ENCODE results near the gene GALM.
"Not testable (repeated sequence)": the region's sequence is repeated elsewhere in the genome, so short reads cannot be mapped to it uniquely, and the experiment has no call there.

Gene GALM

DNA sequence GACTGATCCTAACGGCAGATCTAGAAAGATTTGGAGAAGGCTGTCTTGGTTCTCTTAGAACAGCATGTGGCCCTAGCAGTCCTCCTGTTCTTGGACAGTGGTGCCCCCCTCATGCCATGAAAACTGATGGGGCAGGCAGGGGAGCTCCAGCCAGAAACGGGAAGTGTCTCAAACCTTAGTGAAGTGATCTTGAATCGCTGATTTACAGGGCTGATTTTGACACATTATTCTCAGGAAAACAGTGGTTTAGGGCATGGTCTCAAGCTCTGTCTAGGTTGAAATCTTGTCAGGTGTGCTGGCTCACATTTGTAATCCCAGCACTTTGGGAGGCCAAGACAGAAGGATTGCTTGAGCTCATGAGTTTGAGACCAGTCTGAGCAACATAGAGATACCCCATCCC is 47.4 kb downstream of the GALM start:
- H3K36me3 ChIP-seq (ENCODE audit: control insufficient read depth in 2 of 2, insufficient read depth in 1 of 2, low read length in 2 of 2), result peaks cover 0 to 8% of the 10 kb centered on the region in 2 experiments; a peak in 1 of 3 replicates
- H3K4me1 ChIP-seq (ENCODE audit: control insufficient read depth, insufficient read depth, low read length), result no peaks in the 10 kb centered on the region
- no peak overlapping the region for H3K4me3 ChIP-seq (ENCODE audit: low read depth, low read length)
- CTCF ChIA-PET, result interaction anchor here (0.6 to 1.0 kb wide), 3 partner anchors 9 to 132 kb away, joined by 3 to 5 read pairs (median 5); no protein-coding TSS in a partner anchor
- no peaks in the 10 kb centered on the region for H3K9me3 ChIP-seq (ENCODE audit: control insufficient read depth, insufficient read depth, low read depth, low read length)
- H3K27ac ChIP-seq (ENCODE audit: extremely low read depth, low read depth, low read length), result no peak overlapping the region
- TF ChIP-seq ZNF202 (tag by site-specific recombination; IDR thresholded peaks at IDR 0.05; ENCODE audit: borderline replicate concordance) (no peak), ZNF416 (tag by site-specific recombination; IDR thresholded peaks at IDR 0.05) (no peak), ZNF433 (tag by site-specific recombination; IDR thresholded peaks at IDR 0.05; ENCODE audit: low read depth) (no peak)
- TF ChIP-seq, protein P1, sequence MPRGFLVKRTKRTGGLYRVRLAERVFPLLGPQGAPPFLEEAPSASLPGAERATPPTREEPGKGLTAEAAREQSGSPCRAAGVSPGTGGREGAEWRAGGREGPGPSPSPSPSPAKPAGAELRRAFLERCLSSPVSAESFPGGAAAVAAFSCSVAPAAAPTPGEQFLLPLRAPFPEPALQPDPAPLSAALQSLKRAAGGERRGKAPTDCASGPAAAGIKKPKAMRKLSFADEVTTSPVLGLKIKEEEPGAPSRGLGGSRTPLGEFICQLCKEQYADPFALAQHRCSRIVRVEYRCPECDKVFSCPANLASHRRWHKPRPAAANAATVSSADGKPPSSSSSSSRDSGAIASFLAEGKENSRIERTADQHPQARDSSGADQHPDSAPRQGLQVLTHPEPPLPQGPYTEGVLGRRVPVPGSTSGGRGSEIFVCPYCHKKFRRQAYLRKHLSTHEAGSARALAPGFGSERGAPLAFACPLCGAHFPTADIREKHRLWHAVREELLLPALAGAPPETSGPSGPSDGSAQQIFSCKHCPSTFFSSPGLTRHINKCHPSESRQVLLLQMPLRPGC (tag by site-specific recombination; IDR thresholded peaks at IDR 0.05), result no peak
- TF ChIP-seq, protein P2, sequence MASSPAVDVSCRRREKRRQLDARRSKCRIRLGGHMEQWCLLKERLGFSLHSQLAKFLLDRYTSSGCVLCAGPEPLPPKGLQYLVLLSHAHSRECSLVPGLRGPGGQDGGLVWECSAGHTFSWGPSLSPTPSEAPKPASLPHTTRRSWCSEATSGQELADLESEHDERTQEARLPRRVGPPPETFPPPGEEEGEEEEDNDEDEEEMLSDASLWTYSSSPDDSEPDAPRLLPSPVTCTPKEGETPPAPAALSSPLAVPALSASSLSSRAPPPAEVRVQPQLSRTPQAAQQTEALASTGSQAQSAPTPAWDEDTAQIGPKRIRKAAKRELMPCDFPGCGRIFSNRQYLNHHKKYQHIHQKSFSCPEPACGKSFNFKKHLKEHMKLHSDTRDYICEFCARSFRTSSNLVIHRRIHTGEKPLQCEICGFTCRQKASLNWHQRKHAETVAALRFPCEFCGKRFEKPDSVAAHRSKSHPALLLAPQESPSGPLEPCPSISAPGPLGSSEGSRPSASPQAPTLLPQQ (tag by site-specific recombination; IDR thresholded peaks at IDR 0.05), result no peak
- POLR2A ChIA-PET, result no interaction called here

DNA sequence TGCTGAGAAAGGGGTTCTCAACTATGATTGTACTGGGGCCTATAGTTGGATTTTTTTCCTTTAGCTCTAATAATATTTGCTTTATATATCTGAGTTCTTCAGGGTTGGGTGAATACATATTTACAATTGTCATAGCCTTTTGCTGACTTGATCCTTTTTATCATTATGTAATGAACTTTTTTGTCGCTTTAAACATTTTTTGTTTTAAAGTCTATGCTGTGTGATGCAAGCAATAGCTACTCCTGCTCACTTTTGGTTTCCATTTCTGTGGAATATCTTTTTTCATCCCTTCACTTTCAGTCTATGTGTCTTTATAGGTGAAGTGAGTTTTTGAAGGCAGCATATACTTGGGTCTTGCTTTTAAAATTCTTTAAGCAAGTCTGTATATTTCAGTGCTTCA is 49.0 kb downstream of the GALM start:
- H3K9me3 ChIP-seq (ENCODE audit: control insufficient read depth, insufficient read depth, low read depth, low read length); H3K36me3 ChIP-seq (ENCODE audit: control insufficient read depth in 2 of 2, insufficient read depth in 1 of 2, low read length in 2 of 2); H3K4me1 ChIP-seq (ENCODE audit: control insufficient read depth, insufficient read depth, low read length); H3K27ac ChIP-seq (ENCODE audit: extremely low read depth, low read depth, low read length); H3K4me3 ChIP-seq (ENCODE audit: low read depth, low read length); CTCF ChIA-PET: not testable (repeated sequence)
- POLR2A ChIA-PET, result interaction anchor here (0.8 kb wide), 1 partner anchor 36 kb away, joined by 3 read pairs; no protein-coding TSS in a partner anchor

DNA sequence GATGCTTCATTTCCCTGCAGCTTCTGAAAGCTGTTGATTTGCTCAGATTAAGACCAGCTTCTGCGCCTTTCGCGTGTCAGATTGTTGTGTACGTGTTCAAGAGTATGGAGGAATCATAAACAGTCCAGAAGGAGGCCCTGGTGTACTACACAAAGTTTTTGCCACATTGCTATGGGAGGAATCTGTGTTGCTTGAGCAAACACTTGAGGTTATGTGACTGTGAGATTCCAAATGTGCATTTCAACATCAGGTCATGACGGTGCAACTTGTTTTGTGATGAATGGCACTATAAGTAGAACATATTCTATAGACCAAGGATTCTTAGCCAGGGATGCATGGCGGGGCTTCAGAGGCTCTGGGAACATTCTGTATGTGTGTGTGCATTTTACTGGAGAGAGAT is 50.3 kb downstream of the GALM start:
- Histone ChIP-seq H3K36me3 (ENCODE audit: control insufficient read depth in 2 of 2, insufficient read depth in 1 of 2, low read length in 2 of 2) (peaks cover 0 to 13% of the 10 kb centered on the region in 2 experiments; a peak in 1 of 3 replicates), H3K4me3 (ENCODE audit: low read depth, low read length) (no peak overlapping the region), H3K9me3 (ENCODE audit: control insufficient read depth, insufficient read depth, low read depth, low read length) (no peaks in the 10 kb centered on the region), H3K4me1 (ENCODE audit: control insufficient read depth, insufficient read depth, low read length) (no peaks in the 10 kb centered on the region), H3K27ac (ENCODE audit: extremely low read depth, low read depth, low read length) (no peak overlapping the region)
- no peak for TF ChIP-seq ZNF169 (tag by site-specific recombination; IDR thresholded peaks at IDR 0.05)
- no peak for TF ChIP-seq BCL11A (tag by site-specific recombination; IDR thresholded peaks at IDR 0.05; ENCODE audit: low read depth)
- TF ChIP-seq WT1 (tag by site-specific recombination; IDR thresholded peaks at IDR 0.05), result no peak
- TF ChIP-seq ZNF423 (tag by site-specific recombination; IDR thresholded peaks at IDR 0.05), result no peak
- TF ChIP-seq ZEB2 (tag by site-specific recombination; IDR thresholded peaks at IDR 0.05), result no peak
- TF ChIP-seq ZNF155 (tag by site-specific recombination; IDR thresholded peaks at IDR 0.05), result no peak
- no peak for TF ChIP-seq ZNF221 (tag by site-specific recombination; IDR thresholded peaks at IDR 0.05; ENCODE audit: borderline replicate concordance)
- no peak for TF ChIP-seq ZNF354C (tag by site-specific recombination; IDR thresholded peaks at IDR 0.05; ENCODE audit: borderline replicate concordance, low read depth)
- TF ChIP-seq, protein P3, sequence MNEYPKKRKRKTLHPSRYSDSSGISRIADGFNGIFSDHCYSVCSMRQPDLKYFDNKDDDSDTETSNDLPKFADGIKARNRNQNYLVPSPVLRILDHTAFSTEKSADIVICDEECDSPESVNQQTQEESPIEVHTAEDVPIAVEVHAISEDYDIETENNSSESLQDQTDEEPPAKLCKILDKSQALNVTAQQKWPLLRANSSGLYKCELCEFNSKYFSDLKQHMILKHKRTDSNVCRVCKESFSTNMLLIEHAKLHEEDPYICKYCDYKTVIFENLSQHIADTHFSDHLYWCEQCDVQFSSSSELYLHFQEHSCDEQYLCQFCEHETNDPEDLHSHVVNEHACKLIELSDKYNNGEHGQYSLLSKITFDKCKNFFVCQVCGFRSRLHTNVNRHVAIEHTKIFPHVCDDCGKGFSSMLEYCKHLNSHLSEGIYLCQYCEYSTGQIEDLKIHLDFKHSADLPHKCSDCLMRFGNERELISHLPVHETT (tag by site-specific recombination; IDR thresholded peaks at IDR 0.05), result no peak
- no peak for TF ChIP-seq ZNF530 (tag by site-specific recombination; IDR thresholded peaks at IDR 0.05; ENCODE audit: low read depth)
- no peak for TF ChIP-seq ZNF248 (tag by site-specific recombination; IDR thresholded peaks at IDR 0.05)
- no peak for TF ChIP-seq TCF7L2 (IDR thresholded peaks at IDR 0.05; ENCODE audit: borderline replicate concordance, low read depth, low read length)
- no peak for TF ChIP-seq RBAK (tag by site-specific recombination; IDR thresholded peaks at IDR 0.05)
- TF ChIP-seq ZSCAN16 (tag by site-specific recombination; IDR thresholded peaks at IDR 0.05), result no peak
- TF ChIP-seq MEIS1 (CRISPR knock-in tag; IDR thresholded peaks at IDR 0.05; ENCODE audit: borderline replicate concordance), result no peak
- TF ChIP-seq, protein P4, sequence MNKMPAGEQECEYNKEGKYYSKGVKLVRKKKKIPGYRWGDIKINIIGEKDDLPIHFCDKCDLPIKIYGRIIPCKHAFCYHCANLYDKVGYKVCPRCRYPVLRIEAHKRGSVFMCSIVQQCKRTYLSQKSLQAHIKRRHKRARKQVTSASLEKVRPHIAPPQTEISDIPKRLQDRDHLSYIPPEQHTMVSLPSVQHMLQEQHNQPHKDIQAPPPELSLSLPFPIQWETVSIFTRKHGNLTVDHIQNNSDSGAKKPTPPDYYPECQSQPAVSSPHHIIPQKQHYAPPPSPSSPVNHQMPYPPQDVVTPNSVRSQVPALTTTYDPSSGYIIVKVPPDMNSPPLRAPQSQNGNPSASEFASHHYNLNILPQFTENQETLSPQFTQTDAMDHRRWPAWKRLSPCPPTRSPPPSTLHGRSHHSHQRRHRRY (tag by site-specific recombination; IDR thresholded peaks at IDR 0.05), result no peak
- no peak for TF ChIP-seq ZNF114 (tag by site-specific recombination; IDR thresholded peaks at IDR 0.05)
- POLR2A ChIA-PET, result no interaction called here
- CTCF ChIA-PET, result no interaction called here
